Measurements from ENCODE around the gene ADAMTS9.

The ADAMTS9 gene

GRCh38 chr3:64483467-64483866 lies 204.3 kb downstream of the ADAMTS9 start:
- no peak for DNase-seq

- DNase-seq: no peak
Observed at GRCh38 chr3:64475037-64475436, 212.8 kb downstream of the ADAMTS9 start.

- DNase-seq: no peak
Observed at GRCh38 chr3:64473466-64473865, 214.3 kb downstream of the ADAMTS9 start.

- no peak for DNase-seq
Observed at GRCh38 chr3:64470436-64470835, 217.4 kb downstream of the ADAMTS9 start.

GRCh38 chr3:64467255-64467944 lies 220.4 kb downstream of the ADAMTS9 start:
- DNase-seq: no peak
